HG03064 (cell line): ENCODE measurements around the gene TMEM207.
A peak's percentile ranks its signal among the peaks of the same experiment; 100 is the strongest.

ENCODE experiments used
- ATAC-seq: cut with Tn5 transposase; IDR thresholded peaks from one replicate; pipeline ENCODE4 v1.9.1; 2021; ENCODE audit warnings: low read depth; ENCODE audit not compliant: unreplicated experiment

The TMEM207 gene

DNA sequence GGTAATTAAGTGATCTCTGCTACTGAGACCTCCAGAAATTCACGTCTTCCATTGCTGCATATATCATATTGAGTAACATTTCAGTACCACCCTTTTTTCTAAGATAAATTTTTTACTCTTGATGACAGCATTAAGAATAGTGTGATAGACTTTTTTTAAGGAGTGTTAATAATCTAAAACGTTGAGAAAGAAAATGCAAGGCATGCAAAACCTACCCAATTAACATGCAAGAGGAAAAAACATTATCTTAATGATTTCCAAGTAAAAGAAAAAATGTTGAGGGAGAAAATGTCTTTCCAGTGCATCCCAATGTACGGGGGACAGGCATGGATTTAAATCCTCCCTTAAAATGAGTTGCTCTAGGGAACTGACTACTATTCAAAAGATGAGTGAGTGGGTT, 61.0 kb downstream of the TMEM207 start:
- ATAC-seq: no peak

DNA sequence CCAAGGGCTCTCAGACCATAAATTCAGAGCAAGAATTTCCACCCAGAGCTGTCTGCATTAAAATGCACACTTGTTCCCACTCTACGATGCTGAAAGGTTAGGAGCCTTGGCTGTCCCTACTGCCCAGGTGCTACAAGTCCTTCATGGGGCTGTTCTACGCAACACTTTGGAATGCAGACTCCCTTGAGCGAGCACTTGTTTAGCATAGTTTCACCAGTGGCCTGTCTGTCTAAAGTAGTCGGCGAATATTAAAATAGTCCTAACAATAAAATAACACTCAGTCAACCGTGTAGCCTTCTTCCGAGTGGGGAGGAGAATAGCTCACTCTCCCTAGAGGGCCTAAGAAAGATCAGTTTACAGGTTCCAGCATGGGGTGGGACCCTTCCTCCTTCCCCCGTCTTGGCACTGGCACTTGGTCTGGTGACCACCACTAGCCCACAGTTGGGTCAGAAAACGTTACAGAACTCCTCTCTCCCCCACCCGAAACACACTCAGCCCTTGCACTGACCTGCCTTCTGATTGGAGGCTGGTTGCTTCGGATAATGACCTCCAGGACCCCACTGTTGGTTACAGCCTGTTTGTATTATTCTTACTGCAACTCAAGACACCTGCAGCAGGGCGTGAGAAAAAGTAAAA, 62.0 kb downstream of the TMEM207 start, which contains the start of gene CLDN16:
Gene CLDN16, plus strand, starts transcription at position 586 of the 636 bp plus-strand sequence. CDS start 167 bp downstream, outside the sequence.
- no peak for ATAC-seq

DNA sequence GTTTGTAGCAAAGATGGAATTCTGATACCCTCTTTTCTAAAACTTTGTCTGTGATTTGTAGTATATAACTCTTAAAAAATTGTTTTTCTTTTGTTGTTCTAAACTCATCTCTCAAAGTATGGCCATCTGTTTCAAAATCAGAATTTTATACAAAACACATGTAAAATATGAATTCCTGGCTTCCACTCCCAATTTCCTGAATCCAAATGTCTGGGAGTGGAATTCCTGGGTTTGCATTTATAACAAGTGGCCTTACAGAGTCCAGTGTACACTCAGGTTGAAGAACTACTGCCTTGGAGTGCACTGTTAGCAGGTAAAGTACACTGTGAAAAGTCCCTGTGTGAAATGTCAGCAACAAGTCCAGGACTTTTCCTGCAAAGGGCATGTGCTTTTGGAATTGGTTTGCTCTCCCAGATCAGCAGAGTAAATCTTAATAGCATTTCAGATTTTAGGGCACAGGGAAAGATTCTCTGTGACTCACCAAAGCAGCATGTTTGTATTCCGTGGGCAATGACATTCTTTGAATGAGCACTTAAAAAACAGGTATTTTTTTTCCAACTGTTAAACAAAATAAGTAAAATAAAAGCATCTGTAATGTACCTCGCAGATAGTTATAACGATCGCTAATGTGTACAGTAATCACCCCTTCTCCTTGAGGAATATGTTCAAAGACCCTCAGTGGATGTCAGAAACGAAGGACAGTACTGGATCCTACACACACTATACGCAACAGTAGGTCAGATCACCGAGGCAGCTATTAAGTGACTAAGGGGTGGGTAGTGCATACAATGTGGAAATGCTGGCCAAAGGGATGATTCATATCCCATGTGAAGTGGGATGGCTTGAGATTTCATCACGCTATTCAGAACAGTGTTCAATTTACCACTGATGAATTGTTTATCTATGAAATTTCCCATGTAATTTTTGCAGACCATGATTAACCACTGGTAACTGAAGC, 63.7 kb downstream of the TMEM207 start:
- no peak for ATAC-seq

DNA sequence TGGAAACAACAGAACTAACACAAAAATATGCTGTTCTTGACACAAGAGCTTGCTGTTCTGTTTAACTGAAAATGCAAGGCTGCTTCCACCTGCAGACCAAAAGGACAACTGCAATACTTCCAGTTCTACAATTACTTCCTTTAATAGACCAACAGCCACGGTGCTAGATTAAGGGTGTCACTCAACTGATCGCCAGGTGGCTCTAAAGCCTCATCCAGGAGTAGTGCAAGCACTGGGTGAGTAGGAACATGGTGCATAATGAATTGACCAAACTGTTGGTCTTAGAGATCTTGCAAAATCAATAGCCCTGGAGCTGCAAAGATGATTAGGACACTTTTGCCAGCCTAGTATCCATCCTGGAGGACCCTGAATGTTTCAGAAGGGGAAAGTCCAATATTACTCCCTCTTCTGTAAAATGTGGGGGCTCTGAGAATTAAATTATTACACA, 65.4 kb downstream of the TMEM207 start:
- ATAC-seq: peak; percentile 54

DNA sequence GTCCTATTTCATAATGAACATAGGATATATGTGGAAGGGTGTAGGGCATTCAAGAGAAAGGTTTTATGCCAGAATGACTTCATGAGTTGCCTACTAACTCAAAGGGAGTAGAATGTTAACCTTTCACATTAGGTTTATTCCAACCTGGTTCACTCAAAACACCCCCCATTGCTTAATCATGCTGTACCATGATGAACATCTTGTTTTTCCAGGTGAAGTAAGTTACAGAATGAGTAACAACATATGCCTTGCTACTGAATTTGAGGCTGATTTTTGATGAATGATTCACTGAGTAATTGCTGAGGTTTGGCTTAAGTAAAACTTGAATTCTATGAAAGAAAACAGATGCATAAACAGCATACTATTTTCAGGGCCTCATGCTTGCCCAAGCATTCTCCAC, 67.6 kb downstream of the TMEM207 start:
- no peak for ATAC-seq

DNA sequence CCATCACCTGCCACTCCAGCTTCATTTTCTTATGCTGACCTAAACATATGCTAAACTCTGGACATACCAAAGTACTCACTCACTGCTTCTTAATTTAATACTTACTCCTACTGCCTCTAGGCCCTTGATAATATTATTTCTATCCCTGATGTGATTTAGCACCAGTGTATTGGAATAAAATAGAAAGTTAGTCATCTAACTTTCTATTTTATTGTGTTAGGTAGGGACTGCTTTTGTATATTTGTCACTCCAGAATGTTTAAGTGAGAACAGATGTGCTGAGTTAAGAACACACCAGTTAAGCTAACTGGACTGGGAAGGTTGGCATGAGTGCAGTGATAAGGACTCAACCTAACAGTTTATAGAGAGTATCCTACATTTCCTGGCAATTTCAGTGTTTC, 68.3 kb downstream of the TMEM207 start:
- no peak for ATAC-seq

DNA sequence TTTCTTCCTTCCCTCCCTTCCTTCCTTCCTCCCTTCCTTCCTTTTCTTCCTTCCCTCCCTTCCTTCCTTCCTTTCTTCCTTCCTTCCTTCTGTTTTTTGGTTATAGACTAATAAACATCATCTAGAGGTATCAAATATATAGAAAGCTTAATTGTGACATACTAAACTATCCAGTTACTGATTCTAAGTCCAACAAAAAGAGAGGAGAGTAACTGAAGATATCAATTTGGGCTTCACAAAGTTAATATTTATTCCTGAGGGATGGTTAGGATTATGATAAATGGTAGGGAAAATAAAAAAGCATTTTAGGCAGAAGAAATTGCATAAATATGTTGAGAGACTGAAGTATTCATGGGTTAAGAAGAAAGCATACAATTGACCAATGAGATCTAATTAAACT, 69.5 kb downstream of the TMEM207 start:
- no peak for ATAC-seq
